Glutamatergic neuron (in vitro differentiated cells): Measurements from ENCODE around the gene ARHGAP6. TPM values are rescaled to one million over a fixed set of nuclear protein-coding genes. Genes with fewer than 3 reads are reported as not detected.

Source experiments
- DNase-seq: peaks from one replicate; pipeline ENCODE4 v3.0.0; 2022
- H3K27ac Mint-ChIP-seq: one replicate; pipeline ENCODE4 v1.8.0; 2020; ENCODE audit warnings: mild to moderate bottlenecking, mixed read lengths, inconsistent platforms; ENCODE audit not compliant: unreplicated experiment
- H3K27me3 Mint-ChIP-seq: one replicate; pipeline ENCODE4 v1.8.0; 2020; ENCODE audit warnings: mild to moderate bottlenecking, moderate library complexity, mixed read lengths, inconsistent platforms; ENCODE audit not compliant: unreplicated experiment
- H3K36me3 Mint-ChIP-seq: one replicate; pipeline ENCODE4 v1.8.0; 2020; ENCODE audit warnings: mild to moderate bottlenecking, mixed read lengths, inconsistent platforms; ENCODE audit not compliant: unreplicated experiment
- H3K4me1 Mint-ChIP-seq: one replicate; pipeline ENCODE4 v1.8.0; 2020; ENCODE audit warnings: mild to moderate bottlenecking, low read depth, mixed read lengths, inconsistent platforms; ENCODE audit not compliant: unreplicated experiment
- H3K4me3 Mint-ChIP-seq: one replicate; pipeline ENCODE4 v1.8.0; 2020; ENCODE audit warnings: mild to moderate bottlenecking, mixed read lengths, inconsistent platforms; ENCODE audit not compliant: unreplicated experiment
- H3K9me3 Mint-ChIP-seq: one replicate; pipeline ENCODE4 v1.8.0; 2020; ENCODE audit warnings: mild to moderate bottlenecking, moderate library complexity, mixed read lengths, inconsistent platforms; ENCODE audit not compliant: unreplicated experiment
- CTCF ChIP-seq: fragments of 200-600 bp; sonication (generic); IDR thresholded peaks from one replicate; pipeline ENCODE4 v1.5.0; 2021; ENCODE audit not compliant: partially characterized antibody, unreplicated experiment
- total RNA-seq: library from RNA; stranded (reverse); fragmentation: NEBNext Ultra II Directional; extraction: Animal tissue kit (Norgen Biotek cat#: 25700); gene quantifications from one replicate; pipeline ENCODE4 v1.2.1, GENCODE V29; 2021; ENCODE audit not compliant: unreplicated experiment

Gene ARHGAP6
- total RNA-seq, 1 donor from 2014 or later = 3.6 TPM

- H3K4me1 Mint-ChIP-seq = no peaks in the 10 kb centered on the region
- DNase-seq = no peak
- H3K4me3 Mint-ChIP-seq = no peak overlapping the region
- H3K9me3 Mint-ChIP-seq = peaks cover 2% of the 10 kb centered on the region
- no peak overlapping the region for H3K27ac Mint-ChIP-seq
- no peak for TF ChIP-seq CTCF
- no peaks in the 10 kb centered on the region for H3K27me3 Mint-ChIP-seq
- no peaks in the 10 kb centered on the region for H3K36me3 Mint-ChIP-seq
Observed at GRCh38 chrX:11135564-11136185, 530.0 kb downstream of the ARHGAP6 start.

- DNase-seq = no peak
- peaks cover 1% of the 10 kb centered on the region for H3K27me3 Mint-ChIP-seq
- H3K27ac Mint-ChIP-seq = no peak overlapping the region
- H3K4me1 Mint-ChIP-seq = peaks cover 10% of the 10 kb centered on the region
- H3K9me3 Mint-ChIP-seq = peaks cover 2% of the 10 kb centered on the region
- TF ChIP-seq CTCF = no peak
- H3K4me3 Mint-ChIP-seq = no peak overlapping the region
- H3K36me3 Mint-ChIP-seq = no peaks in the 10 kb centered on the region
Observed at GRCh38 chrX:11131146-11131545, 534.6 kb downstream of the ARHGAP6 start.

GRCh38 chrX:11130136-11130535, 535.6 kb downstream of the ARHGAP6 start:
- no peak for TF ChIP-seq CTCF
- peak overlapping the region; percentile 93 for H3K27ac Mint-ChIP-seq
- peaks cover 2% of the 10 kb centered on the region for H3K9me3 Mint-ChIP-seq
- no peaks in the 10 kb centered on the region for H3K36me3 Mint-ChIP-seq
- H3K27me3 Mint-ChIP-seq = peaks cover 1% of the 10 kb centered on the region
- H3K4me3 Mint-ChIP-seq = peak overlapping the region; percentile 63
- DNase-seq = no peak
- peaks cover 10% of the 10 kb centered on the region for H3K4me1 Mint-ChIP-seq

GRCh38 chrX:11129534-11130105, 536.1 kb downstream of the ARHGAP6 start:
- no peaks in the 10 kb centered on the region for H3K36me3 Mint-ChIP-seq
- no peak for TF ChIP-seq CTCF
- peaks cover 2% of the 10 kb centered on the region for H3K9me3 Mint-ChIP-seq
- DNase-seq = peak; percentile 23
- peaks cover 1% of the 10 kb centered on the region for H3K27me3 Mint-ChIP-seq
- peaks cover 10% of the 10 kb centered on the region for H3K4me1 Mint-ChIP-seq
- H3K27ac Mint-ChIP-seq = peak overlapping the region; percentile 93
- H3K4me3 Mint-ChIP-seq = peak overlapping the region; percentile 71

- peaks cover 1% of the 10 kb centered on the region for H3K27me3 Mint-ChIP-seq
- H3K36me3 Mint-ChIP-seq = peaks cover 4% of the 10 kb centered on the region
- H3K4me3 Mint-ChIP-seq = no peak overlapping the region
- H3K4me1 Mint-ChIP-seq = peaks cover 8% of the 10 kb centered on the region
- no peaks in the 10 kb centered on the region for H3K9me3 Mint-ChIP-seq
- no peak for DNase-seq
- TF ChIP-seq CTCF = no peak
- no peak overlapping the region for H3K27ac Mint-ChIP-seq
Observed at GRCh38 chrX:11125060-11125459, 540.7 kb downstream of the ARHGAP6 start.
